T47D (cell line): ENCODE measurements around the gene GFRA1.

ENCODE experiments used
- DNase-seq, 2 experiments: peaks; one replicate each; pipeline versions ENCODE4 v3.0.0 to v3.0.0-alpha.2; 2011 to 2012; ENCODE audit warnings: low read depth in 1 of 2, low spot score in 1 of 2
- JUND ChIP-seq: IDR thresholded peaks from 2 replicates; pipeline ENCODE4 v1.6.1; 2012; ENCODE audit warnings: low read depth
- in situ Hi-C: cut with HindIII; loops from 2 replicates; pipeline ENCODE4 v1.10.0; 2016; ENCODE audit warnings: low sequenced_read_pairs, low pct_unique_long_range_greater_than_20kb

GFRA1 gene

GRCh38 chr10:116195039-116195438 is 78.0 kb downstream of the GFRA1 start:
- no peak for TF ChIP-seq JUND
- DNase-seq, result no peak
- in situ Hi-C loops, result no loop called here

- DNase-seq, result no peak
- no peak for TF ChIP-seq JUND
- in situ Hi-C loops, result no loop called here
Observed at GRCh38 chr10:116194061-116194460, 78.9 kb downstream of the GFRA1 start.

GRCh38 chr10:116190883-116191282 is 82.1 kb downstream of the GFRA1 start:
- no peak for DNase-seq
- in situ Hi-C loops, result no loop called here
- no peak for TF ChIP-seq JUND

- in situ Hi-C loops, result no loop called here
Observed at GRCh38 chr10:116186273-116186672, 86.7 kb downstream of the GFRA1 start.

GRCh38 chr10:116185199-116185867 is 87.7 kb downstream of the GFRA1 start:
- no peak for DNase-seq
- in situ Hi-C loops, result no loop called here
- no peak for TF ChIP-seq JUND

More at GRCh38 chr10:116186273-116186672, 86.7 kb downstream of the GFRA1 start:
- no peak for TF ChIP-seq JUND
- DNase-seq, result no peak

- in situ Hi-C loops, result no loop called here
- DNase-seq, result no peak
- TF ChIP-seq JUND, result no peak
Observed at GRCh38 chr10:116184512-116184794, 88.6 kb downstream of the GFRA1 start.

- DNase-seq, result peak; percentile 10 to 47
- in situ Hi-C loops, result no loop called here
- TF ChIP-seq JUND, result no peak
Observed at GRCh38 chr10:116183733-116184511, 89.1 kb downstream of the GFRA1 start.

GRCh38 chr10:116182426-116182825 is 90.6 kb downstream of the GFRA1 start:
- in situ Hi-C loops, result no loop called here
- no peak for TF ChIP-seq JUND
- no peak for DNase-seq

- in situ Hi-C loops, result no loop called here
- TF ChIP-seq JUND, result no peak
- no peak for DNase-seq
Observed at GRCh38 chr10:116178086-116178605, 94.9 kb downstream of the GFRA1 start.

- in situ Hi-C loops, result no loop called here
- TF ChIP-seq JUND, result no peak
Observed at GRCh38 chr10:116175231-116175630, 97.8 kb downstream of the GFRA1 start.

GRCh38 chr10:116171505-116171904 is 101.5 kb downstream of the GFRA1 start:
- in situ Hi-C loops, result no loop called here

More at GRCh38 chr10:116175231-116175630, 97.8 kb downstream of the GFRA1 start:
- DNase-seq, result no peak

GRCh38 chr10:116170815-116171250 is 102.2 kb downstream of the GFRA1 start:
- no peak for TF ChIP-seq JUND
- in situ Hi-C loops, result no loop called here
- DNase-seq, result no peak

More at GRCh38 chr10:116171505-116171904, 101.5 kb downstream of the GFRA1 start:
- no peak for DNase-seq
- no peak for TF ChIP-seq JUND

GRCh38 chr10:116169782-116170445 is 103.1 kb downstream of the GFRA1 start:
- no peak for DNase-seq
- in situ Hi-C loops, result no loop called here

More at GRCh38 chr10:116169782-116170445, 103.1 kb downstream of the GFRA1 start:
- TF ChIP-seq JUND, result no peak
